IMR-90 (cell line): Measurements from ENCODE around the gene C3orf80. TPM values are rescaled to one million over a fixed set of nuclear protein-coding genes. Genes with fewer than 3 reads are reported as not detected.

Source experiments
- ATAC-seq: fragments of 200-7000 bp; cut with Tn5 transposase; 2 replicates; pipeline ENCODE4 v1.9.1; 2020; ENCODE audit warnings: low read depth, mild to moderate bottlenecking, moderate library complexity
- BruUV-seq: library from RNA; stranded (reverse); fragments of 400-500 nt; replicated peaks from 2 replicates; lab custom pipeline; 2021; lab: Mats Ljungman, UMichigan
- CTCF ChIA-PET: fragments of 300-600 bp; formaldehyde crosslinking; extraction: SDS; loops from one replicate; lab custom pipeline; 2021; ENCODE audit warnings: antibody characterized with exemption; lab: Yijun Ruan, JAX
- POLR2A ChIA-PET: fragments of 300-600 bp; sonication (Branson Sonifier 250); formaldehyde crosslinking; loops from one replicate; lab custom pipeline; 2022; ENCODE audit warnings: antibody characterized with exemption; ENCODE audit not compliant: unreplicated experiment; lab: Charles Lee
- DNase-seq: peaks from one replicate; pipeline ENCODE4 v3.0.0; 2013
- H2AFZ ChIP-seq: replicated peaks from 2 replicates; pipeline ENCODE3; 2013; ENCODE audit warnings: low read length, mild to moderate bottlenecking; ENCODE audit not compliant: poor library complexity
- H2AK5ac ChIP-seq: 2 replicates; pipeline ENCODE4 v1.6.1; 2013; ENCODE audit warnings: low read depth, low read length, inconsistent platforms
- H2AK9ac ChIP-seq: replicated peaks from 2 replicates; pipeline ENCODE3; 2013; ENCODE audit warnings: mild to moderate bottlenecking, low read depth, low read length, moderate library complexity; ENCODE audit not compliant: poor library complexity
- H2BK120ac ChIP-seq: 2 replicates; pipeline ENCODE4 v1.6.1; 2013; ENCODE audit warnings: low read depth, low read length, inconsistent platforms
- H2BK15ac ChIP-seq: 3 replicates; pipeline ENCODE4 v1.6.1; 2013; ENCODE audit warnings: low read depth, low read length, inconsistent platforms
- H2BK20ac ChIP-seq: 2 replicates; pipeline ENCODE4 v1.6.1; 2013; ENCODE audit warnings: low read depth, mild to moderate bottlenecking, inconsistent platforms, low read length, moderate library complexity
- H2BK5ac ChIP-seq: 2 replicates; pipeline ENCODE4 v1.6.1; 2013; ENCODE audit warnings: mild to moderate bottlenecking, low read depth, low read length, inconsistent platforms; ENCODE audit not compliant: poor library complexity, severe bottlenecking
- H3K14ac ChIP-seq: replicated peaks from 2 replicates; pipeline ENCODE4 v1.6.1; 2013; ENCODE audit warnings: low read depth, low read length, inconsistent platforms
- H3K18ac ChIP-seq: 2 replicates; pipeline ENCODE4 v1.6.1; 2013; ENCODE audit warnings: low read depth, low read length, control low read depth
- H3K23ac ChIP-seq: 2 replicates; pipeline ENCODE4 v1.6.1; 2013; ENCODE audit warnings: low read depth, low read length, inconsistent platforms
- H3K27ac ChIP-seq: 2 replicates; pipeline ENCODE4 v1.5.1; 2013; ENCODE audit warnings: mild to moderate bottlenecking, control low read depth, low read length; ENCODE audit not compliant: insufficient read depth
- H3K27me3 ChIP-seq: 2 replicates; pipeline ENCODE4 v1.6.1; 2013; ENCODE audit warnings: low read length; ENCODE audit not compliant: control insufficient read depth, insufficient read depth
- H3K36me3 ChIP-seq: 2 replicates; pipeline ENCODE4 v1.6.1; 2013; ENCODE audit warnings: low read length, mixed read lengths; ENCODE audit not compliant: control insufficient read depth, insufficient read depth
- H3K4ac ChIP-seq: 2 replicates; pipeline ENCODE4 v1.6.1; 2013; ENCODE audit warnings: low read depth, low read length, inconsistent platforms
- H3K4me1 ChIP-seq: 2 replicates; pipeline ENCODE4 v1.6.1; 2013; ENCODE audit warnings: low read length, mixed read lengths; ENCODE audit not compliant: control insufficient read depth, insufficient read depth
- H3K4me2 ChIP-seq: 2 replicates; pipeline ENCODE4 v1.6.1; 2013; ENCODE audit warnings: low read depth, mild to moderate bottlenecking, control low read depth, low read length, moderate library complexity
- H3K4me3 ChIP-seq: 2 replicates; pipeline ENCODE4 v1.5.1; 2013; ENCODE audit warnings: low read depth, mild to moderate bottlenecking, control low read depth, low read length, moderate library complexity; ENCODE audit not compliant: insufficient read depth
- H3K56ac ChIP-seq: 2 replicates; pipeline ENCODE4 v1.6.1; 2013; ENCODE audit warnings: low read length, inconsistent platforms; ENCODE audit not compliant: insufficient read depth; ENCODE audit errors: extremely low read depth
- H3K79me1 ChIP-seq, 2 experiments: 2 replicates each; pipeline ENCODE4 v1.6.1; 2013; ENCODE audit warnings: low read length in 2 of 2, inconsistent platforms in 1 of 2, low read depth in 1 of 2
- H3K9ac ChIP-seq: 2 replicates; pipeline ENCODE4 v1.6.1; 2013; ENCODE audit warnings: low read depth, low read length, control low read depth
- H3K9me1 ChIP-seq: 2 replicates; pipeline ENCODE4 v1.6.1; 2013; ENCODE audit warnings: low read length, inconsistent platforms; ENCODE audit not compliant: insufficient read depth
- H3K9me3 ChIP-seq: 2 replicates; pipeline ENCODE4 v1.6.1; 2013; ENCODE audit warnings: low read length; ENCODE audit not compliant: control insufficient read depth, insufficient read depth
- H4K20me1 ChIP-seq: 2 replicates; pipeline ENCODE4 v1.6.1; 2013; ENCODE audit warnings: low read length, inconsistent platforms; ENCODE audit not compliant: insufficient read depth
- H4K5ac ChIP-seq: 2 replicates; pipeline ENCODE4 v1.6.1; 2013; ENCODE audit warnings: mild to moderate bottlenecking, low read depth, low read length, control low read depth
- H4K8ac ChIP-seq, 2 experiments: 2 replicates each; pipeline ENCODE4 v1.6.1; 2013; ENCODE audit warnings: low read depth in 2 of 2, low read length in 2 of 2, control low read depth in 1 of 2, inconsistent platforms in 1 of 2
- H4K91ac ChIP-seq: 2 replicates; pipeline ENCODE4 v1.6.1; 2013; ENCODE audit warnings: low read depth, low read length, inconsistent platforms; ENCODE audit not compliant: insufficient read depth
- CEBPB ChIP-seq: IDR thresholded peaks from 2 replicates; pipeline ENCODE4 v1.6.1; 2012; ENCODE audit warnings: low read depth, low read length, improper control_type of control experiment
- NFE2L2 ChIP-seq: fragments of 150-350 bp; IDR thresholded peaks from 2 replicates; pipeline ENCODE4 v1.6.1; 2016; ENCODE audit warnings: low read depth, mild to moderate bottlenecking, low read length
- RCOR1 ChIP-seq: IDR thresholded peaks from 2 replicates; pipeline ENCODE4 v1.6.1; 2012; ENCODE audit warnings: mild to moderate bottlenecking, low read length, improper control_type of control experiment; ENCODE audit not compliant: insufficient replicate concordance
- WGBS, 2 experiments: methylation state at CpG; one replicate each; pipeline versions ENCODE4 v1.1.5 to v1.1.7; 2013; ENCODE audit warnings: missing lambda C conversion rate in 2 of 2; ENCODE audit not compliant: insufficient read length in 1 of 2; ENCODE audit errors: extremely low coverage in 2 of 2; 5-methylcytosine and 5-hydroxymethylcytosine counted together
- dilution Hi-C: fragments of 300-500 bp; cut with HindIII; formaldehyde crosslinking; loops from one replicate; pipeline ENCODE4 v1.14.3; 2018; ENCODE audit warnings: low sequenced_read_pairs; ENCODE audit not compliant: unreplicated experiment
- in situ Hi-C: fragments of 300-500 bp; cut with MboI; formaldehyde crosslinking; loops from 3 replicates; pipeline ENCODE4 v1.14.3; 2019; ENCODE audit warnings: low sequenced_read_pairs, inconsistent platforms, mixed read lengths
- intact Hi-C: fragments of 100-400 bp; cut with micrococcal nuclease; formaldehyde crosslinking; loops from 2 replicates; pipeline ENCODE4 v1.10.0; 2022
- polyA plus RNA-seq, 3 experiments: library from polyadenylated mRNA; depleted of rRNA; stranded (reverse); fragments of >200 nt; gene quantifications; 2 replicates each; pipeline ENCODE4 v1.2.3, GENCODE V29; 2012; ENCODE audit warnings: low replicate concordance in 1 of 3
- total RNA-seq: library from RNA; depleted of rRNA; stranded (reverse); fragments of >200 nt; gene quantifications from 2 replicates; pipeline ENCODE4 v1.2.3, GENCODE V29; 2012

Gene C3orf80
- total and polyA plus RNA-seq, 2 of the 4 experiments (the other 2 are of a cell fraction) = not detected

DNA sequence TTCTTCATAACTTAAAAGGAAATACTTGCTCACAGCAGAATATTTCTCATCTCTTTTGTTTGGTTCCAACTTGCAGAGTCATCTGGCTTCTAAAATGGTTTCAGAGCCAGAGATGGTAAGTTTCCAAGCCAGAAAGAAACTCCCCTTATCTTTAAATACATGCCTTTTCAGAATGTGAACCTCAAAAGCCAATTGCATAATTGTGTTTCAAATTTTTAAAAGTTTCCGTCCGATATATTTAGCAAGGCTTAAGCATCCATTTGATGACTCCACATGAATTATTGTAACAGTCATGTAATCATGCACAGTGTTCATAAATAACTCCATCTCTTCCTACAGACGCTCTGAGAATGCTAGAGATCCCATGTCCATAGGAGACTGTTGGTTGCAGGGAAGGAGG lies 40.6 kb upstream of the C3orf80 start:
- Histone ChIP-seq H2AFZ (no peak overlapping the region), H3K36me3 (no peaks in the 10 kb centered on the region), H3K4ac (no peak overlapping the region), H3K23ac (no peak overlapping the region), H3K79me1 (no peaks in the 10 kb centered on the region), H3K4me2 (peak overlapping the region; percentile 72), H3K56ac (no peak overlapping the region), H3K14ac (no peak overlapping the region), H3K4me3 (no peak overlapping the region), H4K20me1 (no peaks in the 10 kb centered on the region), H3K27ac (peak overlapping the region; percentile 47; the same call in 1 of the 2 replicates), H4K8ac (peak overlapping the region in 1 of 2 experiments; percentile 17; a peak in 1 of 4 replicates), H2BK15ac (no peak overlapping the region), H3K9ac (no peak overlapping the region; the same call in 1 of the 2 replicates), H2AK5ac (no peak overlapping the region), H2AK9ac (no peak overlapping the region), H3K27me3 (no peaks in the 10 kb centered on the region), H3K18ac (no peak overlapping the region), H2BK120ac (no peak overlapping the region), H4K91ac (no peak overlapping the region), H3K4me1 (peaks cover 2% of the 10 kb centered on the region; the same call in 1 of the 2 replicates), H2BK20ac (no peak overlapping the region), H4K5ac (no peak overlapping the region), H3K9me3 (no peaks in the 10 kb centered on the region), H3K9me1 (no peaks in the 10 kb centered on the region), H2BK5ac (no peak overlapping the region)
- TF ChIP-seq CEBPB (peak; percentile 53; the same call in 1 of the 2 replicates), NFE2L2 (peak; percentile 31; the same call in 1 of the 2 replicates), RCOR1 (no peak)
- no CpG with 5 or more reads among the region's 3 CpGs for WGBS, 2 experiments
- dilution Hi-C loops (no loop called here), in situ Hi-C loops (no loop called here), intact Hi-C loops (loop anchor here (5.0 kb wide), 1 partner anchor 158 kb away; no protein-coding TSS in a partner anchor)
- CTCF ChIA-PET = no interaction called here
- DNase-seq (peak; percentile 82), ATAC-seq (peak; percentile 61)
- POLR2A ChIA-PET = no interaction called here
- no TSS peak for BruUV-seq
